Renal cortex interstitium (tissue), 11 donors: ENCODE measurements around the gene TMEM167B. TPM values are rescaled to one million over a fixed set of nuclear protein-coding genes. Genes with fewer than 3 reads are reported as not detected.
"Not testable (repeated sequence)": the region's sequence is repeated elsewhere in the genome, so short reads cannot be mapped to it uniquely, and the experiment has no call there.

Source experiments
- DNase-seq, 11 donors: peaks; one replicate each; pipeline ENCODE4 v3.0.0-alpha.2; 2013; ENCODE audit warnings: low read depth in 9 of 11, low spot score in 4 of 11; ENCODE audit errors: extremely low read depth in 1 of 11
- polyA plus RNA-seq, 3 donors: library from polyadenylated mRNA; unstranded; fragments of 120-200 nt; gene quantifications; one replicate each; pipeline ENCODE4 v1.2.1, GENCODE V29; 2013; ENCODE audit not compliant: insufficient read length in 3 of 3

TMEM167B gene
- polyA plus RNA-seq, 3 donors: 39.3 to 40.5 (median 40.4) TPM

DNA sequence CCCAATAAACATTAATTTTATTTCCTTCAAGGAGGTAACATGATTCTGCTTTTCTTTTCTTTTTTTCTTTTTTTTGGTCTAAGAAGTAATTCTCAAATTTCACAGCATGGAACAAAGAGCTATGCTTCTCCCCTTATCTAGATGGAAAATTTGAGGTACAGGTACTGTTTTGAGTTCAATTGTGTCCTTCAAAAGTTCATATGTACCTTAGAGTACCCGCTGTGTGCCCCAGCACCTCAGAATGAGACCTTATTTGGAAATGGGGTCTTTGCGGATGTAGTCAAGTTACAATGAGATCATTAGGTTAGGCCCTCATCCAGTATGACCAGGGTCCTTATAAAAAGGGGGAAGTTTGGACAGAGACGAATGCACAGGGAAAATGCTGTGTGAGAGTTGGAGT is 45.4 kb downstream of the TMEM167B start:
- DNase-seq: no peak

DNA sequence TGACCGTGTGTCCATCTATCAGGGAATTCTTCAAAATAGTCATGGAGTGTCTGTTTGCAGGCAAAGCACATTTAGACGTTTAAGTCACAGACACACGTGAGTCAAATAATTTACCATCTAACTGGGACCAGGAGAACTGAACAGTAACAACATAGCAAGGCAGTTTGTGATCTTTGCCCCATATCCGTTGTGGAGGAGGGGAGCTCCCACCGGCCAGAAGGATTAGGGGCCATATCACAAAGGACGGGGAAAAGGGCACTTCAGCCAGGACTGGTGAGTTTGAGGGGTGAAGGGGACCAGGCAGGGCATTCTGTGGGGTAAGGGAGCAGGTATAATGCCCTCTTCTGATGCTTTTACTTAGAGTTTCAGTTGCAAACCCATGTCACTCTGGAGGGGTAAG is 46.2 kb downstream of the TMEM167B start:
- no peak for DNase-seq

GRCh38 chr1:109137958-109138357 is 47.4 kb downstream of the TMEM167B start:
- no peak for DNase-seq

- DNase-seq: no peak
These were observed 47.8 kb downstream of the TMEM167B start for GRCh38 chr1:109138358-109138757.

- DNase-seq: no peak
These were observed 49.8 kb downstream of the TMEM167B start for GRCh38 chr1:109140392-109140791.

DNA sequence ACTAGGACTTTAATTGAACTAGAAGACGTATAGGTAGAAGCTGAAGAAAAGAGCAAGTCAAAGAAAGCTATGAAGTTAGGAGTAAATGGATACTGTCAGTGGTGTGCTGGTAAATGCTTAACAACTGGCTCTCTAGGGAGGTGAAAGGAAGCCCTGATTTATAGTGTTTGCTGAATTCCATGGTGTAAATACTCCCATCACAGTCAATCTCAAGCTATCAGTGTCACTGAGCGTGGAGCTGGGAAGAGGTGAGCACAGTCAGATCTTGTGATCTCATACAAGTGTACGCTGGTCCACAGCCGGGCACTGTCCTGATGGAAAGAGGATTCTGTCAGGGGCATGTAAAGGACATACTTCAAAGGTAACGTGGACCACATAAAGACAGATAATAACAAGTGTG is 51.7 kb downstream of the TMEM167B start:
- no peak for DNase-seq

GRCh38 chr1:109142725-109143124 is 52.2 kb downstream of the TMEM167B start:
- DNase-seq: not testable (repeated sequence)

Other genes with a start within 250 kb of the TMEM167B start
- gene AKNAD1, start 233.7 kb upstream of the TMEM167B start, polyA plus RNA-seq: under 1 TPM in 1 of 3 donors, not detected in 2; 0.23 TPM
- gene GPSM2, start 213.8 kb upstream of the TMEM167B start, polyA plus RNA-seq: 10 to 100 TPM; 18.7 to 20.0 (median 19.2) TPM
- gene CLCC1, start 127.3 kb upstream of the TMEM167B start, polyA plus RNA-seq: 10 to 100 TPM; 31.6 to 38.8 (median 36.2) TPM
- 10 to 100 TPM; 11.8 to 14.8 (median 12.5) TPM for gene WDR47, start 48.7 kb upstream of the TMEM167B start, polyA plus RNA-seq
- gene TAF13, start 14.8 kb upstream of the TMEM167B start, polyA plus RNA-seq: 10 to 100 TPM; 42.5 to 47.9 (median 43.8) TPM
- gene ELAPOR1, start 23.4 kb downstream of the TMEM167B start, polyA plus RNA-seq: 1 to 10 TPM; 1.4 to 1.9 (median 1.5) TPM
- 100 to 1,000 TPM; 132 to 148 (median 139) TPM for gene SARS1, start 123.2 kb downstream of the TMEM167B start, polyA plus RNA-seq
- 10 to 100 TPM; 25.6 to 39.5 (median 34.9) TPM for gene CELSR2, start 158.8 kb downstream of the TMEM167B start, polyA plus RNA-seq
- 10 to 100 TPM; 25.1 to 32.6 (median 27.1) TPM for gene PSRC1, start 192.4 kb downstream of the TMEM167B start, polyA plus RNA-seq
- under 1 TPM in 2 of 3 donors, not detected in 1; 0.11 to 0.39 TPM for gene MYBPHL, start 216.2 kb downstream of the TMEM167B start, polyA plus RNA-seq